ENCODE data around the gene FAM204A.

Gene FAM204A

GRCh38 chr10:118332236-118332635, 9.9 kb downstream of the FAM204A start:
- DNase-seq (ENCODE audit: low read depth in 4 of 4, low spot score in 1 of 4) = no peak

GRCh38 chr10:118330295-118331076, 11.6 kb downstream of the FAM204A start:
- no peak for DNase-seq (ENCODE audit: low read depth in 4 of 4, low spot score in 1 of 4)

- DNase-seq (ENCODE audit: low read depth in 4 of 4, low spot score in 1 of 4) = no peak
Observed at GRCh38 chr10:118324140-118324539, 18.0 kb downstream of the FAM204A start.

GRCh38 chr10:118321724-118322575, 20.2 kb downstream of the FAM204A start:
- no peak for DNase-seq (ENCODE audit: low read depth in 4 of 4, low spot score in 1 of 4)

GRCh38 chr10:118315629-118316028, 26.5 kb downstream of the FAM204A start:
- no peak for DNase-seq (ENCODE audit: low read depth in 4 of 4, low spot score in 1 of 4)

GRCh38 chr10:118314882-118315281, 27.2 kb downstream of the FAM204A start:
- DNase-seq (ENCODE audit: low read depth in 4 of 4, low spot score in 1 of 4) = no peak

GRCh38 chr10:118311505-118311904, 30.6 kb downstream of the FAM204A start:
- DNase-seq (ENCODE audit: low read depth in 4 of 4, low spot score in 1 of 4) = no peak

- DNase-seq (ENCODE audit: low read depth in 4 of 4, low spot score in 1 of 4) = no peak
Observed at GRCh38 chr10:118310822-118311221, 31.3 kb downstream of the FAM204A start.

GRCh38 chr10:118309911-118310310, 32.2 kb downstream of the FAM204A start:
- no peak for DNase-seq (ENCODE audit: low read depth in 4 of 4, low spot score in 1 of 4)

GRCh38 chr10:118308664-118309063, 33.5 kb downstream of the FAM204A start:
- no peak for DNase-seq (ENCODE audit: low read depth in 4 of 4, low spot score in 1 of 4)

GRCh38 chr10:118307859-118308258, 34.3 kb downstream of the FAM204A start:
- DNase-seq (ENCODE audit: low read depth in 4 of 4, low spot score in 1 of 4) = no peak

GRCh38 chr10:118307220-118307619, 34.9 kb downstream of the FAM204A start:
- no peak for DNase-seq (ENCODE audit: low read depth in 4 of 4, low spot score in 1 of 4)

- DNase-seq (ENCODE audit: low read depth in 4 of 4, low spot score in 1 of 4) = no peak
Observed at GRCh38 chr10:118305730-118306129, 36.4 kb downstream of the FAM204A start.

GRCh38 chr10:118304521-118304920, 37.6 kb downstream of the FAM204A start:
- DNase-seq (ENCODE audit: low read depth in 4 of 4, low spot score in 1 of 4) = no peak

- DNase-seq (ENCODE audit: low read depth in 4 of 4, low spot score in 1 of 4) = no peak
Observed at GRCh38 chr10:118301211-118301610, 40.9 kb downstream of the FAM204A start.

- no peak for DNase-seq (ENCODE audit: low read depth in 4 of 4, low spot score in 1 of 4)
Observed at GRCh38 chr10:118300320-118300719, 41.8 kb downstream of the FAM204A start.

GRCh38 chr10:118298787-118299186, 43.3 kb downstream of the FAM204A start:
- no peak for DNase-seq (ENCODE audit: low read depth in 4 of 4, low spot score in 1 of 4)

- DNase-seq (ENCODE audit: low read depth in 4 of 4, low spot score in 1 of 4) = no peak
Observed at GRCh38 chr10:118291122-118291521, 51.0 kb downstream of the FAM204A start.

GRCh38 chr10:118290471-118290995, 51.6 kb downstream of the FAM204A start:
- DNase-seq (ENCODE audit: low read depth in 4 of 4, low spot score in 1 of 4) = no peak

- DNase-seq (ENCODE audit: low read depth in 4 of 4, low spot score in 1 of 4) = no peak
Observed at GRCh38 chr10:118287076-118287806, 54.9 kb downstream of the FAM204A start.
